ENCODE results near the gene IL36G.
"Not testable (repeated sequence)": the region's sequence is repeated elsewhere in the genome, so short reads cannot be mapped to it uniquely, and the experiment has no call there.

IL36G gene

GRCh38 chr2:112977559-112978056, at the start of gene IL36G:
Gene IL36G (plus strand): TSS chr2:112978006. CDS start chr2:112978639, 633 bp downstream.
- no peak for DNase-seq

- DNase-seq = no peak
Measured at GRCh38 chr2:112933261-112933660, 44.5 kb upstream of the IL36G start.

- not testable (repeated sequence) for DNase-seq
Measured at GRCh38 chr2:112934117-112934516, 43.7 kb upstream of the IL36G start.

GRCh38 chr2:112936927-112937232, 40.9 kb upstream of the IL36G start:
- DNase-seq = no peak

- no peak for DNase-seq
Measured at GRCh38 chr2:112938904-112939303, 38.9 kb upstream of the IL36G start.

GRCh38 chr2:112939425-112939824, 38.4 kb upstream of the IL36G start:
- DNase-seq = no peak

GRCh38 chr2:112940859-112941625, 36.8 kb upstream of the IL36G start:
- no peak for DNase-seq

GRCh38 chr2:112941753-112942653, 35.8 kb upstream of the IL36G start:
- no peak for DNase-seq

GRCh38 chr2:112942654-112943002, 35.2 kb upstream of the IL36G start:
- no peak for DNase-seq

- no peak for DNase-seq
Measured at GRCh38 chr2:112944971-112945370, 32.8 kb upstream of the IL36G start.

GRCh38 chr2:112946086-112946485, 31.7 kb upstream of the IL36G start:
- DNase-seq = no peak

- DNase-seq = no peak
Measured at GRCh38 chr2:112947374-112947773, 30.4 kb upstream of the IL36G start.

GRCh38 chr2:112949456-112949855, 28.4 kb upstream of the IL36G start:
- no peak for DNase-seq

GRCh38 chr2:112954364-112954763, 23.4 kb upstream of the IL36G start:
- no peak for DNase-seq

GRCh38 chr2:112957511-112957910, 20.3 kb upstream of the IL36G start:
- DNase-seq = no peak

GRCh38 chr2:112958428-112959108, 19.2 kb upstream of the IL36G start:
- DNase-seq = no peak

GRCh38 chr2:112959109-112959812, 18.5 kb upstream of the IL36G start:
- no peak for DNase-seq

- DNase-seq = no peak
Measured at GRCh38 chr2:112960230-112960825, 17.5 kb upstream of the IL36G start.

GRCh38 chr2:112962308-112963175, 15.3 kb upstream of the IL36G start:
- no peak for DNase-seq

GRCh38 chr2:112967023-112967422, 10.8 kb upstream of the IL36G start:
- DNase-seq = no peak

GRCh38 chr2:112972423-112973086, 5.3 kb upstream of the IL36G start:
- DNase-seq = no peak
